GM18505 (cell line): ENCODE measurements around the gene MORN4.

Experiments used
- ATAC-seq: cut with Tn5 transposase; IDR thresholded peaks from one replicate; pipeline ENCODE4 v1.9.1; 2021; ENCODE audit not compliant: unreplicated experiment
- POLR2A ChIP-seq: IDR thresholded peaks from 4 replicates; pipeline ENCODE4 v1.6.1; 2011; ENCODE audit warnings: borderline replicate concordance; ENCODE audit not compliant: insufficient read depth, insufficient read length; ENCODE audit errors: extremely low read depth

Gene MORN4

GRCh38 chr10:97570146-97570788, 63.0 kb downstream of the MORN4 start:
- no peak for TF ChIP-seq POLR2A
- no peak for ATAC-seq

DNA sequence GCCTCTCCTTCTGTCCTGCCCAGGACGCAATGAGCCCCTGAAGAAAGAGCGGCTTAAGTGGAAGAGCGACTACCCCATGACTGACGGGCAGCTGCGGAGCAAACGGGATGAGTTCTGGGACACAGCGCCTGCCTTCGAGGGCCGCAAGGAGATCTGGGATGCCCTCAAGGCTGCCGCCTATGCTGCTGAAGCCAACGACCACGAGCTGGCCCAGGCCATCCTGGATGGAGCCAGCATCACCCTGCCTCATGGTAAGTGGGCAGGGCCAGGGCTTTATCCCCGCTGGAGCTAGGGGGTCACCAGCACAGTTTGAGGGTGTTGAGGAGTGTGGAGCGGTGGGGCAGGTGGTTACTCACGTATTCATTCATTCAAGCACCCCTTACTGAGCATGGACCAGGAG, 65.4 kb downstream of the MORN4 start:
- ATAC-seq, result no peak
- no peak for TF ChIP-seq POLR2A

- no peak for TF ChIP-seq POLR2A
- ATAC-seq, result no peak
These were observed 66.8 kb downstream of the MORN4 start for GRCh38 chr10:97566336-97566996.

DNA sequence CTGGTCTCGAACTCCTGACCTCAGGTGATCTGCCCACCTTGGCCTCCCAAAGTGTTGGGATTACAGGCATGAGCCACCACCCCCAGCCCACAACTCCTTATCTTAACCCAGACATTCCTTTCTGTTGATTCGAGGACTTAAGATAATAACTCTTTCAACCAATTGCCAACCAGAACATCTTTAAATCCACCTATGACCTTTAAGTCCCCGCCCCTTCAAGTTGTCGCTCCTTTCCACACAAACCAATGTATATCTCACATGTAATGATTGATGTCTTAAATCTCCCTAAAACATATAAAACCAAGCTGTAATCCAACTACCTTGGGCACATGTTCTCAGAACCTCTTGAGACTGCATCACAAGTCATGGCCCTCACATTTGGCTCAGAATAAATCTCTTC, 68.5 kb downstream of the MORN4 start:
- TF ChIP-seq POLR2A, result no peak

More for the DNA sequence above, 68.5 kb downstream of the MORN4 start:
- no peak for ATAC-seq
